B cell (primary cell): ENCODE results near the gene PCSK6.

ENCODE experiments used
- EZH2 ChIP-seq: IDR thresholded peaks from 2 replicates; pipeline ENCODE4 v1.6.1; 2012; ENCODE audit warnings: borderline replicate concordance, low read depth, mild to moderate bottlenecking, moderate library complexity, low read length; ENCODE audit not compliant: insufficient read depth, poor library complexity, severe bottlenecking
- TF ChIP-seq, protein P1 (sequence below): fragments of 200-600 bp; IDR thresholded peaks from one replicate; pipeline ENCODE4 v1.8.0; 2022; ENCODE audit warnings: antibody characterized with exemption, mild to moderate bottlenecking

GRCh38 chr15:101474233-101474632 is 15.3 kb downstream of the PCSK6 start:
- TF ChIP-seq, protein P1, sequence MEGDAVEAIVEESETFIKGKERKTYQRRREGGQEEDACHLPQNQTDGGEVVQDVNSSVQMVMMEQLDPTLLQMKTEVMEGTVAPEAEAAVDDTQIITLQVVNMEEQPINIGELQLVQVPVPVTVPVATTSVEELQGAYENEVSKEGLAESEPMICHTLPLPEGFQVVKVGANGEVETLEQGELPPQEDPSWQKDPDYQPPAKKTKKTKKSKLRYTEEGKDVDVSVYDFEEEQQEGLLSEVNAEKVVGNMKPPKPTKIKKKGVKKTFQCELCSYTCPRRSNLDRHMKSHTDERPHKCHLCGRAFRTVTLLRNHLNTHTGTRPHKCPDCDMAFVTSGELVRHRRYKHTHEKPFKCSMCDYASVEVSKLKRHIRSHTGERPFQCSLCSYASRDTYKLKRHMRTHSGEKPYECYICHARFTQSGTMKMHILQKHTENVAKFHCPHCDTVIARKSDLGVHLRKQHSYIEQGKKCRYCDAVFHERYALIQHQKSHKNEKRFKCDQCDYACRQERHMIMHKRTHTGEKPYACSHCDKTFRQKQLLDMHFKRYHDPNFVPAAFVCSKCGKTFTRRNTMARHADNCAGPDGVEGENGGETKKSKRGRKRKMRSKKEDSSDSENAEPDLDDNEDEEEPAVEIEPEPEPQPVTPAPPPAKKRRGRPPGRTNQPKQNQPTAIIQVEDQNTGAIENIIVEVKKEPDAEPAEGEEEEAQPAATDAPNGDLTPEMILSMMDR, result no peak
- TF ChIP-seq EZH2, result no peak
